MM.1S (cell line): ENCODE results near the gene STC2.

Experiments
- CTCF ChIP-seq: fragments of 300-600 bp; sonication (generic); IDR thresholded peaks from 2 replicates; pipeline ENCODE4 v1.5.1; 2016; ENCODE audit warnings: antibody characterized with exemption, low read length, mixed read lengths
- EZH2 ChIP-seq: fragments of 300-600 bp; sonication (generic); optimal IDR thresholded peaks from 2 replicates; pipeline ENCODE3; 2017; ENCODE audit warnings: low read depth, mild to moderate bottlenecking, antibody characterized with exemption, low read length, mixed read lengths
- EZH2phosphoT487 ChIP-seq: fragments of 300-600 bp; sonication (generic); IDR thresholded peaks from 2 replicates; pipeline ENCODE4 v1.6.1; 2018; ENCODE audit warnings: antibody characterized with exemption, low read length

DNA sequence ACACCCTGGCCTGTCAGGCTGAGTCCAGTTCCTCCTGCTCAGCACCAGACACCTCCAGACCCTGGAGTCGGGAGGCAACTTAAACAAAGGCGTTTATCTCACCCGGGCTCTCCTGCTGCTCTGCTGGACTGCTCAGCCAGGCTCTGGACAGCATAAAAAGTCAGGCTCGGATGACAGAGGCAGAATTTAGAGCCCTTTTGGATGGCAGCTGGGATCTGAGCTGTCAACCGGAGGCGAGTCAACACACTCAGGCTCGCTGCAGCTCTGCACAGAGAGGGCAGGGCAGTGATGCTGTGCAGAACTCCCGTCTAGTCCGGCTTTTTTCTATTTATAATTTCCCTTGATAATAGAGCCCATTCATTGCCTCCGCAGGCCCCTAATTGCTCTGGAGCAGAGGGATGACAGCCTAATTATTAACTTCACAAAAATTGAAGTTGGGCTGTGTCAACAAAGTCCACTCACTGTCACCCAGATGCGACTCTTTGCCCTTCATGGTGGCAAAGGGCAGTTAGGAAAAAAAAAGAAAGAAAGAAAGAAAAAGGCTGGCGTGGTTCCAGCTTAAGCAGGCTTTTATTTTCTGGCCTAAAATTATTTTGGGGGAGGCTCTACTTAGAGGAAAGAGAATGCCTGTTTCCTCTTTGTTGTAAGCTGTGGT lies 37.6 kb downstream of the STC2 start:
- no peak for TF ChIP-seq CTCF
- TF ChIP-seq EZH2phosphoT487, result no peak
- no peak for TF ChIP-seq EZH2
